Prostate gland (tissue), 2 donors: ENCODE data around the gene TMEM184C. TPM values are rescaled to one million over a fixed set of nuclear protein-coding genes. Genes with fewer than 3 reads are reported as not detected.

ENCODE experiments used
- DNase-seq: peaks from one replicate; pipeline ENCODE4 v3.0.0-alpha.2; 2019; ENCODE audit warnings: low spot score
- H3K27ac ChIP-seq, 2 donors: fragments of 200-600 bp; sonication (generic); 2 replicates each; pipeline ENCODE4 v1.5.1; 2017 to 2019
- H3K27me3 ChIP-seq: fragments of 200-600 bp; sonication (generic); replicated peaks from 2 replicates; pipeline ENCODE4 v1.5.1; 2019; ENCODE audit not compliant: insufficient read depth
- H3K36me3 ChIP-seq, 2 donors: fragments of 200-600 bp; sonication (generic); 1 replicate in 1 of 2; 2 replicates in 1 of 2; pipeline versions ENCODE4 v1.5.1 to v1.8.1; 2017 to 2019
- H3K4me1 ChIP-seq: fragments of 200-600 bp; sonication (generic); replicated peaks from 2 replicates; pipeline ENCODE4 v1.5.1; 2019
- H3K4me3 ChIP-seq, 2 donors: fragments of 200-600 bp; sonication (generic); 2 replicates each; pipeline ENCODE4 v1.5.1; 2017 to 2019
- H3K9me3 ChIP-seq: fragments of 200-600 bp; sonication (generic); 2 replicates; pipeline ENCODE4 v1.5.1; 2017
- CTCF ChIP-seq, 4 experiments: fragments of 200-600 bp in 2 of 4; fragments of 450-650 bp in 2 of 4; sonication (generic) in 2 of 4; IDR thresholded peaks; 1 replicate in 3 of 4; 2 replicates in 1 of 4; pipeline ENCODE4 v1.5.1; 2016 to 2019; ENCODE audit warnings: antibody characterized with exemption in 4 of 4, mild to moderate bottlenecking in 2 of 4, moderate library complexity in 2 of 4
- POLR2A ChIP-seq: fragments of 450-650 bp; IDR thresholded peaks from one replicate; pipeline ENCODE4 v1.6.1; 2016; ENCODE audit warnings: antibody characterized with exemption, mild to moderate bottlenecking
- POLR2AphosphoS5 ChIP-seq: sonication (generic); formaldehyde crosslinking; IDR thresholded peaks from one replicate; pipeline ENCODE4 v1.6.1; 2017; ENCODE audit warnings: antibody characterized with exemption
- WGBS: methylation state at CpG from one replicate; pipeline ENCODE4 v1.1.5; 2018; 5-methylcytosine and 5-hydroxymethylcytosine counted together
- intact Hi-C: fragments of 100-400 bp; cut with DNase I; formaldehyde crosslinking; loops from one replicate; pipeline ENCODE4 v1.14.2; 2022
- total RNA-seq, 2 donors: library from RNA; depleted of rRNA; stranded (reverse); fragments of >200 nt; gene quantifications; one replicate each; pipeline ENCODE4 v1.1.0, GENCODE V29; 2016

Gene TMEM184C
- total RNA-seq, 2 donors from 2014 or later: 34.7 to 48.0 TPM

GRCh38 chr4:147629783-147630730 is 12.9 kb downstream of the TMEM184C start:
- no peaks in the 10 kb centered on the region for H3K4me1 ChIP-seq
- no peak overlapping the region for H3K27ac ChIP-seq
- no peaks in the 10 kb centered on the region for H3K9me3 ChIP-seq
- H3K27me3 ChIP-seq: no peaks in the 10 kb centered on the region
- TF ChIP-seq CTCF (IDR thresholded peaks at IDR 0.05): no peak
- no peak for TF ChIP-seq POLR2A
- no peak for TF ChIP-seq POLR2AphosphoS5
- 96% methylated on average over 1 of the region's 1 CpG for WGBS
- no peak for DNase-seq
- intact Hi-C loops: no loop called here
- H3K4me3 ChIP-seq: no peak overlapping the region
- H3K36me3 ChIP-seq: peaks cover 0 to 6% of the 10 kb centered on the region in 2 donors

- no peaks in the 10 kb centered on the region for H3K9me3 ChIP-seq
- intact Hi-C loops: no loop called here
- WGBS: 86% methylated on average over 3 of the region's 3 CpGs
- no peak for TF ChIP-seq POLR2AphosphoS5
- TF ChIP-seq POLR2A: no peak
- no peak for TF ChIP-seq CTCF (IDR thresholded peaks at IDR 0.05)
- H3K4me3 ChIP-seq: no peak overlapping the region
- no peak overlapping the region for H3K27ac ChIP-seq
- no peaks in the 10 kb centered on the region for H3K36me3 ChIP-seq
- no peak for DNase-seq
- H3K27me3 ChIP-seq: no peaks in the 10 kb centered on the region
- no peaks in the 10 kb centered on the region for H3K4me1 ChIP-seq
These were observed 15.9 kb downstream of the TMEM184C start for GRCh38 chr4:147633113-147633512.

GRCh38 chr4:147633643-147634042 is 16.4 kb downstream of the TMEM184C start:
- H3K27ac ChIP-seq: no peak overlapping the region
- H3K4me1 ChIP-seq: no peaks in the 10 kb centered on the region
- no peak overlapping the region for H3K4me3 ChIP-seq
- intact Hi-C loops: no loop called here
- H3K27me3 ChIP-seq: no peaks in the 10 kb centered on the region
- DNase-seq: no peak
- no peaks in the 10 kb centered on the region for H3K9me3 ChIP-seq
- TF ChIP-seq CTCF (IDR thresholded peaks at IDR 0.05): no peak
- no peak for TF ChIP-seq POLR2AphosphoS5
- no peak for TF ChIP-seq POLR2A
- 81% methylated on average over 1 of the region's 1 CpG for WGBS
- H3K36me3 ChIP-seq: no peaks in the 10 kb centered on the region

GRCh38 chr4:147635348-147635747 is 18.2 kb downstream of the TMEM184C start:
- Histone ChIP-seq H3K27ac (no peak overlapping the region), H3K9me3 (no peaks in the 10 kb centered on the region), H3K4me3 (no peak overlapping the region), H3K27me3 (no peaks in the 10 kb centered on the region), H3K4me1 (no peaks in the 10 kb centered on the region), H3K36me3 (no peaks in the 10 kb centered on the region)
- intact Hi-C loops: no loop called here
- no peak for DNase-seq
- TF ChIP-seq CTCF (IDR thresholded peaks at IDR 0.05): no peak
- no peak for TF ChIP-seq POLR2AphosphoS5
- TF ChIP-seq POLR2A: no peak

GRCh38 chr4:147638365-147638764 is 21.2 kb downstream of the TMEM184C start:
- TF ChIP-seq POLR2AphosphoS5: no peak
- TF ChIP-seq CTCF (IDR thresholded peaks at IDR 0.05): no peak
- no peak for TF ChIP-seq POLR2A
- Histone ChIP-seq H3K4me3 (no peak overlapping the region), H3K27ac (no peak overlapping the region), H3K9me3 (no peaks in the 10 kb centered on the region), H3K27me3 (no peaks in the 10 kb centered on the region), H3K4me1 (no peaks in the 10 kb centered on the region), H3K36me3 (no peaks in the 10 kb centered on the region)
- intact Hi-C loops: no loop called here
- DNase-seq: no peak
- WGBS: 42% methylated on average over 1 of the region's 1 CpG
